NCI-H1105 (cell line): ENCODE measurements around the gene FUBP3.
"Not testable (repeated sequence)": the region's sequence is repeated elsewhere in the genome, so short reads cannot be mapped to it uniquely, and the experiment has no call there.

ENCODE experiments used
- DNase-seq: peaks from one replicate; lab custom pipeline; 2025; lab: John Stamatoyannopoulos, UW

Gene FUBP3

GRCh38 chr9:130557077-130557468, 22.3 kb upstream of the FUBP3 start:
- DNase-seq = no peak

GRCh38 chr9:130561056-130561455, 18.3 kb upstream of the FUBP3 start:
- DNase-seq = peak; percentile 18

- DNase-seq = not testable (repeated sequence)
These were observed 16.9 kb upstream of the FUBP3 start for GRCh38 chr9:130562525-130562924.

GRCh38 chr9:130563797-130564196, 15.6 kb upstream of the FUBP3 start:
- DNase-seq = no peak

DNA sequence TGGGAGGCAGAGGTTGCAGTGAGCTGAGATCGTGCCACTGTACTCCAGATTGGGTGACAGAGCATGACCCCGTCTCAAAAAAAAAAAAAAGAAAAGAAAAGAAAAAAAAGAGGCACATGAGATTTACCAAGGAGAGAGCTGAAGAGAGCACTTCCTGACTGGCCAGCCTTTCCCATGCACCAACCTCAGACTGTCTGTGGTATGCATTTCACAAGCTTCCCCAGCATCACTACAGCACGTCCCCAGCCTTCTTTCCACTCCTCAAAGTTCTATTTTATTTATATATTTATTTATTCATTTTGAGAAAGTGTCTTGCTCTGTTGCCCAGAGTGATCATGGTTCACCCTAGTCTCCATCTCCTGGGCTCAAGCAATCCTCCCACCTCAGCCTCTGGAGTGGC, 13.6 kb upstream of the FUBP3 start:
- no peak for DNase-seq

- no peak for DNase-seq
These were observed 9.2 kb upstream of the FUBP3 start for GRCh38 chr9:130570208-130570607.

DNA sequence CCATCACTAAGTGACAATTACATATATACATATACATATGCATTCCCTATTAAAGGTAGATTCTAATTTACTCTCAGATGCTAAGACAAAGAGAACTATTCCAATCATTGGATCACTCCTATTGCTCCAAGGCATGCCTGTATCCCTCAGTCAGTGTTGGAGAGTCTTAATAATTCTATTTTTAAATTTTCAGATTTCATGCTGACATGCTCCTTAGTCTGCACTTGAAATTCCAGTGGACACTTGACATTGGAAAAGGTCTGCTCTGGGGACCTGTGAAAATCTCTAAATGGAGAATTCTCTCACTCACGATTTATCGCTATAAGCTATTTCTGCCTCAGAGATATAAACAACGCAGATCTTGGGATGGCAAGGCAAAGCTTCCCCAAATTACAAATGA, 3.9 kb upstream of the FUBP3 start:
- no peak for DNase-seq

DNA sequence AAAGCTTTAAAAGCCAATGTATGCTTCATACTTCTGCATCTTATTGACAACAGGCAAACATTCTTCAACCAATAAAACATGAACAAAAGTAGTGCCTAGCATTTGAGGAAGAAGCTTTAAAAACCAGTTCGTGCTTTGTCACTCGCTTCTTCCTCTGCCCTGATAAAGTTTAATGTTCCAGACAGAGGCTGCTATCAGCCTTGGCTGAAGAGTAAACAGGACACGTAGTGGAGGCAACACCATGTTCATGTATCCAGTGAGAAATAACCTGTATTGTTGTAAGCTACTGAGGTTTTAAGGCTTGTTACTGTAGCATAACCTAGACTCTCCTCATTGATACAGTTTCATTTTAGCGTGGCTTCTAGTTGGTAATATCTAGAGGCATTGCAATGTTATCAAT, 3.2 kb upstream of the FUBP3 start:
- DNase-seq = no peak

- no peak for DNase-seq
These were observed 524 bp downstream of the FUBP3 start for GRCh38 chr9:130579738-130580463.

- DNase-seq = no peak
These were observed 2.4 kb downstream of the FUBP3 start for GRCh38 chr9:130581766-130582165.

DNA sequence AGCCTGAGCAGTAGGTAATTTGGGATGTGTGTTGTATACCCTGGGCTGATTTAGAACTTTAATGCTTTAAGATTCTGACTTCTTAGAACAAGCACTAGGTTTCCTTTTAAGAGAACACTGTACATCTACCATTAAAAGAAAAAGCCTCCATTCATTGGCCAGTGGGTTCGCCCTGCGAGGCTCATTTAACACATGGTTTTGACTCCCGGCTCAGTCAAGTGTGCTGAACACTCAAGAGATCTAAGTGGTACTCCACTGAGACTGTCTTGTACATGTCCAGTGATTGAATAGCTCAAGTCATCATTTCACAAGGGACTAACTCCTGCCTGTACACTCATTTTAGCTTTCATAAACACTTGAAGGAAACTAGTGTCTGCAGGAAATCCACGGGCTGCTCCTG, 3.9 kb downstream of the FUBP3 start:
- no peak for DNase-seq

DNA sequence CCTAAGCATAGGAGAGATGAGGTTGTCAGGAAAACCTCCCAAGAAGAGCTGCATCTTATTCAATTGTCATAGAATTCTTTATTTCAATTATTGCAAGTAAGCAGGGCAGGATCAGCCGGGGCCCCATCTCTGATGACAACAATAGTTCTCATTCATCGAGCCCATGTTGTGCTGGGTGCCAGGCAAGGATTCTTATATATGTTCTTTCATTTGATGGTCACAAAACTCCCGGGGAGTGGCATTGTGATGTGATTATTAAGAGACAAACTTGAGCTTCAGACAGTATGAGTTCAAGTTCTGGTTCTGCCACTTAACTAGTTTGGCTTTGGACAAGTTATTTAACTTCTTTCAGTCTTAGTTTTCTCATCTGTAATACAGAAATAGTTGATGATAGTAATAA, 8.5 kb downstream of the FUBP3 start:
- DNase-seq = no peak

DNA sequence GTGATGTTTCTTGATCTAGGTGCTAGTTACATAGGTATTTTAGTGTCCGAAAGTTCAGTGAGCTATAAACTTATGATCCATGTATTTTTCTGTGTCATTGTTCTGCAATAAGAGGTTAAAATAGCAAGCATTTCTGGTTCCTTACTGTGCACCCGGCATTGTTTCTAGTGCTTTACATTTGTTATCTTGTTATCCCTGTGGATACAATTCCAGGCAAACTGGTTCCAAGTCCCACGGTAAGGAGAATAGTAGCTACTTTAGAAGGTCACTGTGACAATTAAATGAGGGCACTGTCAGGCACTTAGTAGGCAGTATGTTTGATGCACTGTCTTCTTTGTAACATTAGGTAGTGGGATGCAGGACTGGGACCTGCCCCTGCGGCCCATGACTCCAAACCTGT, 9.0 kb downstream of the FUBP3 start:
- DNase-seq = no peak

DNA sequence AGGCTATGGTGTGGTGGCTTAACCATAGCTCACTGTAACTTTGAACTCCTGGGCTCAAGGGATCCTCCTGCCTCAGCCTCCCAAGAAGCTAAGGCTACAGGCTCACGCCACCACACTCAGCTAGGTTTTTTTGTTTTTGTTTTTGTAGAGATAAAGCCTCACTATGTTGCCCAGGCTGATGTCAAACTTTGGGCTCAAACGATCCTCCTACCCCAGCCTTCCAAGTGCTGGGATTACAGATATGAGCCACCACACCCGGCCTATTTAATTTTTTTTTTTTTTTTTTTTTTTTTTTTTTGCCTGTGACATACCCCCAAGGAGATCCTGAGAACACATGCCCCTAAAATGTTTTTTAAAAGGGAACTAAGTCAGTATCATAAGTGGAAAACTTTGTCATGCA, 10.4 kb downstream of the FUBP3 start:
- no peak for DNase-seq

- no peak for DNase-seq
These were observed 10.9 kb downstream of the FUBP3 start for GRCh38 chr9:130590305-130590704.

GRCh38 chr9:130593020-130593419, 13.6 kb downstream of the FUBP3 start:
- no peak for DNase-seq

- no peak for DNase-seq
These were observed 17.9 kb downstream of the FUBP3 start for GRCh38 chr9:130597228-130597627.

DNA sequence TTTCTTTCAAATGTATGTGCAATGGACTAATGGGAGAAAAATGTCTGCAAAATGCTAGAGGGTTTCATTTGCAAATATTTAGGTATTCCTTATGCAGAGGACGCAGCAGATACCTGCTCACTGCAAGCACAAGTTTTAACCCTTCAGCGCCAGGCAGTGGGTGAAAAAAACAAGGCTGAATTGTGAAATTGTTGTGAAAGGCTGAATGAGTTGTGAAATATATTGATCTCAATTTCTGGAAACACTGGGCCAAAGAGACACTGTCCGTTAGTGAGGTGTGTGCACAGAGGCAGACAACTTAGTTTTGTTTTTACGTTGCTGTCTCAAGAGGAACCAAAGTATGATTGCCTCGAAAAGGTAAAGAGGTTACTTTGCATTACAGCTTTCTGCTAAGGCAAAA, 18.8 kb downstream of the FUBP3 start:
- DNase-seq = no peak

- no peak for DNase-seq
These were observed 20.2 kb downstream of the FUBP3 start for GRCh38 chr9:130599625-130600024.

DNA sequence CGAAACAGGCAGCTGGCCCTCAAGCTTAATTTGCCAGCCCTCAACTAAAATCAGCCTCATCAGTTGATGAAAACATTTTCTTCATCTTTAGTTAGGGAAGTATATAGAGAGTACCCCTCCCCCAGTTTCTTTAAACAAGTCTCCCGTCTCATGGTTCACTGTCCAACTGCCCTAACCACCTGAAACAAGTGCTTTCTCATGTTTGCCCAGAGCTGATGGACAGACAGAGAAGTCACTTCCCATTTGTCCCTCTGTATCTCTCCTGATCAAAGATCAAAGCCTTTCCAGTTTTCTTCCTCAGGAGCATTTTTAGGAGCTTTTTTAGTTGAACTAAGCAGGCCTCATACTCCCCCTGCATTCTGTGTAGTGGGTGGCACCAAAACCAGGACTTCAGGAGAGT, 21.7 kb downstream of the FUBP3 start:
- DNase-seq = no peak

DNA sequence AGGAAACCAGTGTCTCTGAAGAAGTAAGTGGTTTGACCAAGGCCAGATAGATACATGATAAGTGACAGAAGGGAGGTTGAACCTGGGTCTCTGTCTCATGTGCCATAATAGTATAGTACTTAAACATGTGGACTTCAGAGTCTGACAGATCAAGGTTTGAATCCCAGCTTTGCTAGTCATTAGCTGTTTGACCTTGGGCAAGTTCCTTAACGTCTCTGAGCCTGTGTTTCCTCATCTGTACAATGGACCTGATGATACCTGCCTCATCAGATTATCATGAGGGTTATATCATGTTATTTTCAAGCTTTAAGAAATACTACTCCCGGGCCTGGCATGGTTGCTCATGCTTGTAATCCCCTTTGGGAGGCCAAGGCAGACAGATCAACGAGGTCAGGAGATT, 24.9 kb downstream of the FUBP3 start:
- no peak for DNase-seq

DNA sequence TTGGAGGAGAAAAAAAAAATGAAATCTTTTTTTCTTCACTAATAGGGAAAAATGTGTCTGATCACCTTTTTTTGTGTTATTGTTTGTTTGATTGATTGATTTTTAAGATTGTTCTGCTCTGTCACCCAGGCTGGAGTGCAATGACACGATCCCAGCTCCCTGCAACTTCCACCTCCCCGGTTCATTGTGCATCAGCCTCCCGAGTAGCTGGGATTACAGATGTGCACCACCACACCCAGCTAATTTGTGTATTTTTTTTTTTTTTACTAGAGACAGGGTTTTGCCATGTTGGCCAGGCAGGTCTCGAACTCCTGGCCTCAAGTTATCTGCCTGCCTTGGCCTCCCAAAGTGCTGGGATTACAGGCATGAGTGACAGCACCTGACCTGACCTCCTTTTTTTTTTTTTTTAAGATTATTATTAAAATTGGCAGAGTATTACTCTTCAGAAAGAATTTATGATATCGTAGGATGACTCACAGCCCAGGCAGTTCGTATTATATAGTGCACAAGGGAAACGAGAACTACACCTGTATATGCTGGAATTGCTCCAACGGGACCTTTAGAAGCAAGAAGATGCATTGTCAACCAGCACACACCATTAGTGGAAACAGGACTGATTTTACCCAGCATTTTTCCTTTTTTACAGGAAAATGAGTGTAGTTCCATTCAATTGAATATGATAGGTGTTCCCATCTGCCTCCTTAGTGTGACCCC, 27.7 kb downstream of the FUBP3 start:
- no peak for DNase-seq

DNA sequence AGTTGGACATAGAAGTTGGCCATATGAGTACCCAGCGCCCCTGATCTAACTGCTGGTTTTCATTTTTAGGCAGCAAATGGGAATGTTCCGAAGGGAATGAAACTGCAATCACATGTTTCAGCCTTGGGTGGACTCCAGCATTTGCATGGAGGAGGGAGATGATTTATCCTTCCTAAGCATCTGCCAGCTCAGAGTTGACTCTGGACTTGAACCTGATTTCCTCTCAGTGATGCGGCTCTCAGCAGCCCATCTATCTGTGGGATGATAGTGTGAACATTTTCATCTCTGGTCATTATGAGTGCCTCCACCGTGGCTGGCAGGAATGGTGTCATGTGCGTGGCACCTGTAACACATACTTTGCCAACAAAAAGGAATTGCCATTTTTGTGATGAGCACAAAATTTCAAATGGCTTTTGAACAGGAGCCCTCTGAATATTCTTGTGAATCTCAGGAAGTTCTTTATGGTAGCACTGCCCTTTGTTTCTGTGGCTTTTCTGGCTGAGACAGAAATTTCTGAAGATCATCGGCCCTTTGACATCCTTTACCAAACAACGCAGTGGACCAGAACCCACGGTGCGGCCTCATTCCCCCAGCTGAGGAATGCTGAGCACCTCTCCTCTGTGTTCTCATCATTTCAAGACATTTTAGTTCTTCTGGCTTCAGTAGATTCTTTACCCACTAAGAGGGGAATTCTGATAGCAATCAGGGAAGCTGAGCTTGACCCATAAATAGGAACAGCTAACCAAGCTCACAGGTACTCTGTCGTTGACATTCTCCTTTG, 28.5 kb downstream of the FUBP3 start:
- no peak for DNase-seq
